ENCODE measurements around the gene CBFB. TPM values are rescaled to one million over a fixed set of nuclear protein-coding genes. Genes with fewer than 3 reads are reported as not detected.
A peak's percentile ranks its signal among the peaks of the same experiment; 100 is the strongest.

CBFB gene
- total RNA-seq, 2 experiments from 2014 or later, result 111 to 114 TPM

GRCh38 chr16:67053767-67054334 is 24.9 kb downstream of the CBFB start:
- TF ChIP-seq CTCF (IDR thresholded peaks at IDR 0.05), result no peak
- Mint-ChIP-seq H3K27ac (peak overlapping the region; percentile 91), H3K9me3 (no peaks in the 10 kb centered on the region), H3K27me3 (no peaks in the 10 kb centered on the region), H3K4me1 (ENCODE audit: low read depth) (peaks cover 40% of the 10 kb centered on the region), H3K36me3 (ENCODE audit: low read depth) (peaks cover 21% of the 10 kb centered on the region), H3K4me3 (peak overlapping the region; percentile 60)
- ATAC-seq (peak; percentile 51), DNase-seq (no peak)
- intact Hi-C loops (cut with micrococcal nuclease), result no loop called here
- POLR2A ChIA-PET, result interaction anchor here (0.6 to 1.6 kb wide), 4 partner anchors 17 to 36 kb away, joined by 3 to 4 read pairs (median 3); no protein-coding TSS in a partner anchor
- CTCF ChIA-PET, result interaction anchor here (0.7 to 3.4 kb wide), 5 partner anchors 10 to 139 kb away, joined by 3 to 19 read pairs (median 3); no protein-coding TSS in a partner anchor

- no peak for TF ChIP-seq CTCF (IDR thresholded peaks at IDR 0.05)
- no peak for DNase-seq
- ChIA-PET CTCF (interaction anchor here (0.7 to 3.4 kb wide), 6 partner anchors 37 to 160 kb away, joined by 3 to 19 read pairs (median 3); no protein-coding TSS in a partner anchor), POLR2A (interaction anchor here (1.2 kb wide), 1 partner anchor 26 kb away, joined by 5 read pairs; the partner anchor contains the start of gene CBFB)
- H3K4me1 Mint-ChIP-seq (ENCODE audit: low read depth), result peaks cover 40% of the 10 kb centered on the region
- no peak overlapping the region for H3K4me3 Mint-ChIP-seq
- no peak overlapping the region for H3K27ac Mint-ChIP-seq
- H3K9me3 Mint-ChIP-seq, result no peaks in the 10 kb centered on the region
- H3K27me3 Mint-ChIP-seq, result no peaks in the 10 kb centered on the region
- intact Hi-C loops (cut with micrococcal nuclease), result no loop called here
- H3K36me3 Mint-ChIP-seq (ENCODE audit: low read depth), result peaks cover 24% of the 10 kb centered on the region
- no peak for ATAC-seq
These were observed 26.0 kb downstream of the CBFB start for GRCh38 chr16:67054901-67055300.

GRCh38 chr16:67055712-67056487 is 27.0 kb downstream of the CBFB start:
- peak; percentile 29 for DNase-seq
- ATAC-seq, result peak; percentile 78
- no peak overlapping the region for H3K4me3 Mint-ChIP-seq
- H3K27me3 Mint-ChIP-seq, result no peaks in the 10 kb centered on the region
- peaks cover 43% of the 10 kb centered on the region for H3K4me1 Mint-ChIP-seq (ENCODE audit: low read depth)
- TF ChIP-seq CTCF (IDR thresholded peaks at IDR 0.05), result no peak
- intact Hi-C loops (cut with micrococcal nuclease), result no loop called here
- peaks cover 32% of the 10 kb centered on the region for H3K36me3 Mint-ChIP-seq (ENCODE audit: low read depth)
- POLR2A ChIA-PET, result interaction anchor here (1.2 kb wide), 2 partner anchors 27 to 73 kb away, joined by 3 to 5 read pairs; partner anchors contain the start of gene CBFB
- H3K9me3 Mint-ChIP-seq, result no peaks in the 10 kb centered on the region
- CTCF ChIA-PET, result interaction anchor here (0.9 to 3.4 kb wide), 5 partner anchors 38 to 99 kb away, joined by 3 to 19 read pairs (median 3); no protein-coding TSS in a partner anchor
- peak overlapping the region; percentile 70 for H3K27ac Mint-ChIP-seq

- ATAC-seq (no peak), DNase-seq (no peak)
- ChIA-PET CTCF (interaction anchor here (1.6 kb wide), 1 partner anchor 45 kb away, joined by 7 read pairs; no protein-coding TSS in a partner anchor), POLR2A (no interaction called here)
- H3K27me3 Mint-ChIP-seq, result no peaks in the 10 kb centered on the region
- intact Hi-C loops (cut with micrococcal nuclease), result no loop called here
- H3K36me3 Mint-ChIP-seq (ENCODE audit: low read depth), result peaks cover 30% of the 10 kb centered on the region
- H3K27ac Mint-ChIP-seq, result peak overlapping the region; percentile 3
- peaks cover 9% of the 10 kb centered on the region for H3K4me1 Mint-ChIP-seq (ENCODE audit: low read depth)
- no peaks in the 10 kb centered on the region for H3K9me3 Mint-ChIP-seq
- TF ChIP-seq CTCF (IDR thresholded peaks at IDR 0.05), result no peak
- no peak overlapping the region for H3K4me3 Mint-ChIP-seq
These were observed 34.1 kb downstream of the CBFB start for GRCh38 chr16:67063008-67063407.

All from activated CD8-positive, alpha-beta T cell treated with anti-CD3 and anti-CD28 coated beads for 36 hours (primary cell).